ENCODE results near the gene TTR. TPM values are rescaled to one million over a fixed set of nuclear protein-coding genes. Genes with fewer than 3 reads are reported as not detected.

Gene TTR
- total RNA-seq, 1 donor from 2014 or later, result not detected

GRCh38 chr18:31566576-31567306, 24.9 kb upstream of the TTR start:
- Histone ChIP-seq H3K79me2 (ENCODE audit: insufficient read depth, low read length) (no peaks in the 10 kb centered on the region), H3K9me3 (ENCODE audit: insufficient read depth, low read depth, low read length) (no peaks in the 10 kb centered on the region), H3K4me1 (ENCODE audit: insufficient read depth, low read length) (no peaks in the 10 kb centered on the region), H3K27ac (ENCODE audit: low read depth, low read length) (no peak overlapping the region), H2AFZ (ENCODE audit: low read depth, low read length) (no peak overlapping the region), H3K27me3 (ENCODE audit: insufficient read depth, low read length) (peaks cover 16% of the 10 kb centered on the region), H3K9ac (ENCODE audit: low read length) (no peak overlapping the region), H3K4me2 (ENCODE audit: low read length) (no peak overlapping the region), H3K36me3 (ENCODE audit: insufficient read depth, low read length) (no peaks in the 10 kb centered on the region), H3K4me3 (ENCODE audit: insufficient read depth, low read depth, low read length) (no peak overlapping the region), H4K20me1 (ENCODE audit: insufficient read depth, low read length) (no peaks in the 10 kb centered on the region)
- H3K27ac Mint-ChIP-seq (ENCODE audit: unreplicated experiment), result no peak overlapping the region
- TF ChIP-seq EZH2 (IDR thresholded peaks at IDR 0.05; ENCODE audit: insufficient read depth, low read length), result no peak
- TF ChIP-seq, protein P1, sequence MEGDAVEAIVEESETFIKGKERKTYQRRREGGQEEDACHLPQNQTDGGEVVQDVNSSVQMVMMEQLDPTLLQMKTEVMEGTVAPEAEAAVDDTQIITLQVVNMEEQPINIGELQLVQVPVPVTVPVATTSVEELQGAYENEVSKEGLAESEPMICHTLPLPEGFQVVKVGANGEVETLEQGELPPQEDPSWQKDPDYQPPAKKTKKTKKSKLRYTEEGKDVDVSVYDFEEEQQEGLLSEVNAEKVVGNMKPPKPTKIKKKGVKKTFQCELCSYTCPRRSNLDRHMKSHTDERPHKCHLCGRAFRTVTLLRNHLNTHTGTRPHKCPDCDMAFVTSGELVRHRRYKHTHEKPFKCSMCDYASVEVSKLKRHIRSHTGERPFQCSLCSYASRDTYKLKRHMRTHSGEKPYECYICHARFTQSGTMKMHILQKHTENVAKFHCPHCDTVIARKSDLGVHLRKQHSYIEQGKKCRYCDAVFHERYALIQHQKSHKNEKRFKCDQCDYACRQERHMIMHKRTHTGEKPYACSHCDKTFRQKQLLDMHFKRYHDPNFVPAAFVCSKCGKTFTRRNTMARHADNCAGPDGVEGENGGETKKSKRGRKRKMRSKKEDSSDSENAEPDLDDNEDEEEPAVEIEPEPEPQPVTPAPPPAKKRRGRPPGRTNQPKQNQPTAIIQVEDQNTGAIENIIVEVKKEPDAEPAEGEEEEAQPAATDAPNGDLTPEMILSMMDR (IDR thresholded peaks at IDR 0.05; ENCODE audit: insufficient read depth, low read depth, low read length), result no peak
- no peaks in the 10 kb centered on the region for H3K9me3 Mint-ChIP-seq (ENCODE audit: unreplicated experiment)
- no peak for FAIRE-seq
- H3K36me3 Mint-ChIP-seq (ENCODE audit: low read depth, unreplicated experiment), result no peaks in the 10 kb centered on the region
- H3K4me1 Mint-ChIP-seq (ENCODE audit: low read depth, unreplicated experiment), result no peaks in the 10 kb centered on the region
- DNase-seq (ENCODE audit: low read depth), result no peak
- H3K4me3 Mint-ChIP-seq (ENCODE audit: unreplicated experiment), result no peak overlapping the region
- H3K27me3 Mint-ChIP-seq (ENCODE audit: low read depth, unreplicated experiment), result peaks cover 4% of the 10 kb centered on the region

GRCh38 chr18:31572368-31572767, 19.3 kb upstream of the TTR start:
- Histone ChIP-seq H3K79me2 (ENCODE audit: insufficient read depth, low read length) (no peaks in the 10 kb centered on the region), H3K4me2 (ENCODE audit: low read length) (no peak overlapping the region), H3K9me3 (ENCODE audit: insufficient read depth, low read depth, low read length) (no peaks in the 10 kb centered on the region), H3K9ac (ENCODE audit: low read length) (no peak overlapping the region), H4K20me1 (ENCODE audit: insufficient read depth, low read length) (no peaks in the 10 kb centered on the region), H2AFZ (ENCODE audit: low read depth, low read length) (no peak overlapping the region), H3K4me1 (ENCODE audit: insufficient read depth, low read length) (no peaks in the 10 kb centered on the region), H3K27ac (ENCODE audit: low read depth, low read length) (no peak overlapping the region), H3K27me3 (ENCODE audit: insufficient read depth, low read length) (no peaks in the 10 kb centered on the region), H3K36me3 (ENCODE audit: insufficient read depth, low read length) (no peaks in the 10 kb centered on the region), H3K4me3 (ENCODE audit: insufficient read depth, low read depth, low read length) (no peak overlapping the region)
- H3K36me3 Mint-ChIP-seq (ENCODE audit: low read depth, unreplicated experiment), result no peaks in the 10 kb centered on the region
- FAIRE-seq (no peak), DNase-seq (ENCODE audit: low read depth) (no peak)
- H3K9me3 Mint-ChIP-seq (ENCODE audit: unreplicated experiment), result no peaks in the 10 kb centered on the region
- TF ChIP-seq EZH2 (IDR thresholded peaks at IDR 0.05; ENCODE audit: insufficient read depth, low read length), result no peak
- TF ChIP-seq, protein P1 (IDR thresholded peaks at IDR 0.05; ENCODE audit: insufficient read depth, low read depth, low read length), result no peak
- no peak overlapping the region for H3K27ac Mint-ChIP-seq (ENCODE audit: unreplicated experiment)
- peaks cover 10% of the 10 kb centered on the region for H3K27me3 Mint-ChIP-seq (ENCODE audit: low read depth, unreplicated experiment)
- H3K4me1 Mint-ChIP-seq (ENCODE audit: low read depth, unreplicated experiment), result no peaks in the 10 kb centered on the region
- H3K4me3 Mint-ChIP-seq (ENCODE audit: unreplicated experiment), result no peak overlapping the region

DNA sequence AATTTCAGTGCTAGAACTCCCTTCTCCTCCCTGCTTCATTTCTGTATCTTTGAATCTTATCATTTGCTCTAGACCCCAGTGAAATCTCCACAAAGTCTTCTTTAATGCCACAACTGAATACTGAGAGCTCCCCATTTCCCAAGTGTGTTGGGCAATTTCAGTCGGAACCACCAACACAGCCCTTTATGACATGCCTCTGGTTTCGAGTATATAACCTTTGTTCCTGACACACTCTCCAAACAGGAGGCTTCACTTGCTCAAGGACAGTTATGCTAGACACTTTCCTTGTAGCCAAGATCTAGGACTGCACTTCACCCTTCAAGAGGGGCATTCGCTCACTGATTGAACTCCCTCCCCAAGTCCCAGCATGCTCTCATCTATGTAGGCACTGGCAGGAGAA, 18.6 kb upstream of the TTR start:
- Histone ChIP-seq H3K4me1 (ENCODE audit: insufficient read depth, low read length) (no peaks in the 10 kb centered on the region), H3K4me3 (ENCODE audit: insufficient read depth, low read depth, low read length) (no peak overlapping the region), H3K27ac (ENCODE audit: low read depth, low read length) (no peak overlapping the region), H3K4me2 (ENCODE audit: low read length) (no peak overlapping the region), H3K9me3 (ENCODE audit: insufficient read depth, low read depth, low read length) (no peaks in the 10 kb centered on the region), H4K20me1 (ENCODE audit: insufficient read depth, low read length) (no peaks in the 10 kb centered on the region), H3K36me3 (ENCODE audit: insufficient read depth, low read length) (no peaks in the 10 kb centered on the region), H3K79me2 (ENCODE audit: insufficient read depth, low read length) (no peaks in the 10 kb centered on the region), H2AFZ (ENCODE audit: low read depth, low read length) (no peak overlapping the region), H3K27me3 (ENCODE audit: insufficient read depth, low read length) (no peaks in the 10 kb centered on the region), H3K9ac (ENCODE audit: low read length) (no peak overlapping the region)
- DNase-seq (ENCODE audit: low read depth), result no peak
- no peak for TF ChIP-seq EZH2 (IDR thresholded peaks at IDR 0.05; ENCODE audit: insufficient read depth, low read length)
- TF ChIP-seq, protein P1 (IDR thresholded peaks at IDR 0.05; ENCODE audit: insufficient read depth, low read depth, low read length), result no peak
- Mint-ChIP-seq H3K36me3 (ENCODE audit: low read depth, unreplicated experiment) (no peaks in the 10 kb centered on the region), H3K27ac (ENCODE audit: unreplicated experiment) (peak overlapping the region; percentile 60), H3K9me3 (ENCODE audit: unreplicated experiment) (no peaks in the 10 kb centered on the region), H3K27me3 (ENCODE audit: low read depth, unreplicated experiment) (peaks cover 10% of the 10 kb centered on the region), H3K4me1 (ENCODE audit: low read depth, unreplicated experiment) (no peaks in the 10 kb centered on the region), H3K4me3 (ENCODE audit: unreplicated experiment) (no peak overlapping the region)
- FAIRE-seq, result no peak

Data from astrocyte (in vitro differentiated cells and primary cell).